HG02610 (cell line): ENCODE measurements around the gene CDK4.
"Not testable (repeated sequence)": the region's sequence is repeated elsewhere in the genome, so short reads cannot be mapped to it uniquely, and the experiment has no call there.

ENCODE experiments used
- ATAC-seq: cut with Tn5 transposase; IDR thresholded peaks from one replicate; pipeline ENCODE4 v1.9.1; 2021; ENCODE audit warnings: mild to moderate bottlenecking, moderate library complexity; ENCODE audit not compliant: unreplicated experiment

Gene CDK4

GRCh38 chr12:57727758-57728395, 24.2 kb downstream of the CDK4 start:
- no peak for ATAC-seq

GRCh38 chr12:57726884-57727757, 25.0 kb downstream of the CDK4 start:
- no peak for ATAC-seq

GRCh38 chr12:57726151-57726883, 25.8 kb downstream of the CDK4 start:
- no peak for ATAC-seq

- ATAC-seq, result no peak
Observed at GRCh38 chr12:57725851-57726150, 26.3 kb downstream of the CDK4 start.

GRCh38 chr12:57724936-57725740, 27.0 kb downstream of the CDK4 start:
- no peak for ATAC-seq

- ATAC-seq, result no peak
Observed at GRCh38 chr12:57724003-57724935, 27.8 kb downstream of the CDK4 start.

- no peak for ATAC-seq
Observed at GRCh38 chr12:57723630-57723962, 28.5 kb downstream of the CDK4 start.

GRCh38 chr12:57722716-57723629, 29.1 kb downstream of the CDK4 start:
- ATAC-seq, result no peak

GRCh38 chr12:57721846-57722608, 30.1 kb downstream of the CDK4 start:
- not testable (repeated sequence) for ATAC-seq

GRCh38 chr12:57720606-57721595, 31.2 kb downstream of the CDK4 start:
- no peak for ATAC-seq

- ATAC-seq, result no peak
Observed at GRCh38 chr12:57719777-57720605, 32.1 kb downstream of the CDK4 start.

GRCh38 chr12:57718641-57719528, 33.2 kb downstream of the CDK4 start:
- ATAC-seq, result no peak

GRCh38 chr12:57717846-57718640, 34.1 kb downstream of the CDK4 start:
- ATAC-seq, result no peak

GRCh38 chr12:57717131-57717530, 35.0 kb downstream of the CDK4 start:
- no peak for ATAC-seq
